Smooth muscle cell (in vitro differentiated cells): ENCODE measurements around the gene FYTTD1. TPM values are rescaled to one million over a fixed set of nuclear protein-coding genes. Genes with fewer than 3 reads are reported as not detected.

Experiments used
- DNase-seq: peaks from one replicate; lab custom pipeline; 2025; ENCODE audit not compliant: unreplicated experiment; lab: John Stamatoyannopoulos, UW
- H2AFZ ChIP-seq: fragments of 200-600 bp; sonication (generic); 2 replicates; pipeline ENCODE4 v1.6.0; 2016; ENCODE audit warnings: antibody characterized with exemption, low read depth, mild to moderate bottlenecking
- H3F3A ChIP-seq: fragments of 200-600 bp; sonication (generic); 2 replicates; pipeline ENCODE4 v1.6.0; 2017; ENCODE audit warnings: antibody characterized with exemption, low read depth
- H3K27ac ChIP-seq: fragments of 200-600 bp; sonication (generic); 2 replicates; pipeline ENCODE4 v1.5.1; 2016; ENCODE audit warnings: low read depth, mild to moderate bottlenecking
- H3K27me3 ChIP-seq: fragments of 200-600 bp; sonication (generic); 2 replicates; pipeline ENCODE4 v1.6.1; 2016; ENCODE audit warnings: low read depth, mild to moderate bottlenecking
- H3K36me3 ChIP-seq: fragments of 200-600 bp; sonication (generic); 2 replicates; pipeline ENCODE4 v1.5.1; 2016; ENCODE audit warnings: low read depth
- H3K4me1 ChIP-seq: fragments of 200-600 bp; sonication (generic); 2 replicates; pipeline ENCODE4 v1.5.1; 2016; ENCODE audit warnings: low read depth
- H3K4me2 ChIP-seq: fragments of 200-600 bp; sonication (generic); 2 replicates; pipeline ENCODE4 v1.6.0; 2016; ENCODE audit warnings: mild to moderate bottlenecking
- H3K4me3 ChIP-seq: fragments of 200-600 bp; sonication (generic); 2 replicates; pipeline ENCODE4 v1.5.1; 2016; ENCODE audit warnings: mild to moderate bottlenecking
- H3K79me2 ChIP-seq: fragments of 200-600 bp; sonication (generic); 2 replicates; pipeline ENCODE4 v1.6.0; 2016; ENCODE audit warnings: low read depth, mild to moderate bottlenecking
- H3K9ac ChIP-seq: fragments of 200-600 bp; sonication (generic); 2 replicates; pipeline ENCODE4 v1.6.0; 2016; ENCODE audit warnings: low read depth
- H3K9me3 ChIP-seq: fragments of 200-600 bp; sonication (generic); replicated peaks from 2 replicates; pipeline ENCODE4 v1.5.1; 2016; ENCODE audit warnings: low read depth
- H4K20me1 ChIP-seq: fragments of 200-600 bp; sonication (generic); 2 replicates; pipeline ENCODE4 v1.6.0; 2016; ENCODE audit warnings: low read depth
- CTCF ChIP-seq: fragments of 200-600 bp; sonication (generic); IDR thresholded peaks from 2 replicates; pipeline ENCODE4 v1.5.1; 2017; ENCODE audit warnings: borderline replicate concordance, mild to moderate bottlenecking, antibody characterized with exemption; ENCODE audit not compliant: insufficient read depth, poor library complexity, severe bottlenecking
- WGBS: methylation state at CpG from one replicate; pipeline ENCODE4 v1.1.7; 2016; ENCODE audit warnings: low lambda C conversion rate; 5-methylcytosine and 5-hydroxymethylcytosine counted together
- polyA plus RNA-seq: library from polyadenylated mRNA; unstranded; fragments of >200 nt; fragmentation: Nextera tagmentation; extraction: Ambion mirVana; gene quantifications from 2 replicates; pipeline ENCODE4 v1.2.1, GENCODE V29; 2016
- total RNA-seq: library from RNA; depleted of rRNA; stranded (reverse); fragments of >200 nt; gene quantifications from 2 replicates; pipeline ENCODE4 v1.2.3, GENCODE V29; 2014

The FYTTD1 gene
- total and polyA plus RNA-seq, 2 experiments from 2014 or later = 32.7 to 33.2 TPM

GRCh38 chr3:197733042-197733441, 16.6 kb upstream of the FYTTD1 start:
- peaks cover 6% of the 10 kb centered on the region for H3K4me1 ChIP-seq
- H3K27ac ChIP-seq = no peak overlapping the region
- DNase-seq = no peak
- peaks cover 3% of the 10 kb centered on the region for H4K20me1 ChIP-seq
- TF ChIP-seq CTCF = no peak
- H3K36me3 ChIP-seq = no peaks in the 10 kb centered on the region
- H3K4me3 ChIP-seq = no peak overlapping the region
- H2AFZ ChIP-seq = no peak overlapping the region
- H3K9ac ChIP-seq = no peak overlapping the region
- 98% methylated on average over 4 of the region's 4 CpGs for WGBS
- no peaks in the 10 kb centered on the region for H3K9me3 ChIP-seq
- H3K79me2 ChIP-seq = peaks cover 28% of the 10 kb centered on the region
- no peak overlapping the region for H3K4me2 ChIP-seq
- no peaks in the 10 kb centered on the region for H3K27me3 ChIP-seq
- peaks cover 9% of the 10 kb centered on the region for H3F3A ChIP-seq

- DNase-seq = no peak
- H2AFZ ChIP-seq = no peak overlapping the region
- no peaks in the 10 kb centered on the region for H3K9me3 ChIP-seq
- no peaks in the 10 kb centered on the region for H3K27me3 ChIP-seq
- H3K36me3 ChIP-seq = no peaks in the 10 kb centered on the region
- 96% methylated on average over 7 of the region's 7 CpGs for WGBS
- no peak overlapping the region for H3K4me3 ChIP-seq
- peaks cover 10% of the 10 kb centered on the region for H3F3A ChIP-seq
- peaks cover 3% of the 10 kb centered on the region for H4K20me1 ChIP-seq
- H3K9ac ChIP-seq = no peak overlapping the region
- H3K4me1 ChIP-seq = peaks cover 6% of the 10 kb centered on the region
- H3K4me2 ChIP-seq = no peak overlapping the region
- TF ChIP-seq CTCF = no peak
- H3K27ac ChIP-seq = no peak overlapping the region
- peaks cover 28% of the 10 kb centered on the region for H3K79me2 ChIP-seq
Observed at GRCh38 chr3:197734667-197735318, 14.9 kb upstream of the FYTTD1 start.

GRCh38 chr3:197736010-197736490, 13.6 kb upstream of the FYTTD1 start:
- Histone ChIP-seq H3K4me3 (peak overlapping the region; percentile 89), H3K27me3 (no peaks in the 10 kb centered on the region), H3K9me3 (no peaks in the 10 kb centered on the region), H4K20me1 (no peaks in the 10 kb centered on the region), H2AFZ (peak overlapping the region; percentile 72), H3K27ac (peak overlapping the region; percentile 43), H3K79me2 (peaks cover 28% of the 10 kb centered on the region), H3K4me2 (peak overlapping the region; percentile 83), H3K36me3 (no peaks in the 10 kb centered on the region), H3K4me1 (peaks cover 6% of the 10 kb centered on the region), H3K9ac (peak overlapping the region; percentile 72), H3F3A (peaks cover 10% of the 10 kb centered on the region)
- DNase-seq = no peak
- WGBS = 3% methylated on average over 12 of the region's 17 CpGs
- no peak for TF ChIP-seq CTCF
